ENCODE data around the gene CYBRD1. TPM values are rescaled to one million over a fixed set of nuclear protein-coding genes. Genes with fewer than 3 reads are reported as not detected.

Gene CYBRD1
- total RNA-seq, 1 donor from 2014 or later, result 47.7 TPM

DNA sequence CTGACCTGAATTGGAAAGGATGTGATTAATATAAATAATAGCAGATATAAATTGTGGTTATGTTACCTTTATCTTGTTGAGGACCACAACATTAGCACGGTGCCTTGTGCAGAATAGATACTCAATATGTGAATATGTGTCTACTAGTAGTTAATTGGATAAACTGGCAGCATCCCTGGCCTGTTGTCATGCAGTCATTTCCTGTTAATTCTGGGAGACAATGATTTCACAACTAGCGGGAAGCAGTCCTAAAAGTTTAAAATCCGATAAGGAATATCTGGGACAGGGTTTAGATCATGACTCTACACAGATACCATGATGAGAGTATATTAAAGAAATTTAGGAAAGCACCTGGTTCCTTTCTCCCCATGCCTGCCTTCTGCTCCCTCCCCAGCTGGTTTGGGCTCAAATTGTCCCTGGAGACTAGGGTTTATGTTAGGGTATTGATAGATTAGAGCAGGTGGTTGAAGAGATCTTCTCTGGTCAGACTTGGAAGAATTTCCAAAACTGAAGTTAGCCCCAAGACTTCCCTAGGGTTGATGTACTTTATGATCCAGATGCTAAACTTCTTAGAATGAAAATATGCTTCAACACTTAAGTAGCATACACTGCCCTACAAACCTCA is 32.8 kb downstream of the CYBRD1 start:
- peaks cover 18% of the 10 kb centered on the region for H3K36me3 Mint-ChIP-seq
- no peaks in the 10 kb centered on the region for H3K9me3 Mint-ChIP-seq
- H3K4me1 Mint-ChIP-seq, result peaks cover 4% of the 10 kb centered on the region
- no peak for TF ChIP-seq CTCF (IDR thresholded peaks at IDR 0.05; ENCODE audit: unreplicated experiment)
- DNase-seq (ENCODE audit: low spot score in 2 of 2, unreplicated experiment in 2 of 2), result no peak
- no peaks in the 10 kb centered on the region for H3K27me3 Mint-ChIP-seq (ENCODE audit: low read depth)
- no peak overlapping the region for H3K27ac Mint-ChIP-seq
- no peak overlapping the region for H3K4me3 Mint-ChIP-seq

GRCh38 chr2:171557363-171557762 is 35.1 kb downstream of the CYBRD1 start:
- peaks cover 15% of the 10 kb centered on the region for H3K36me3 Mint-ChIP-seq
- DNase-seq (ENCODE audit: low spot score in 2 of 2, unreplicated experiment in 2 of 2), result no peak
- H3K27ac Mint-ChIP-seq, result no peak overlapping the region
- no peak overlapping the region for H3K4me3 Mint-ChIP-seq
- H3K4me1 Mint-ChIP-seq, result no peaks in the 10 kb centered on the region
- no peaks in the 10 kb centered on the region for H3K9me3 Mint-ChIP-seq
- TF ChIP-seq CTCF (IDR thresholded peaks at IDR 0.05; ENCODE audit: unreplicated experiment), result no peak
- no peaks in the 10 kb centered on the region for H3K27me3 Mint-ChIP-seq (ENCODE audit: low read depth)

GRCh38 chr2:171563301-171563700 is 41.0 kb downstream of the CYBRD1 start:
- Mint-ChIP-seq H3K9me3 (no peaks in the 10 kb centered on the region), H3K36me3 (no peaks in the 10 kb centered on the region), H3K27ac (no peak overlapping the region), H3K4me1 (no peaks in the 10 kb centered on the region), H3K4me3 (no peak overlapping the region), H3K27me3 (ENCODE audit: low read depth) (no peaks in the 10 kb centered on the region)
- DNase-seq (ENCODE audit: low spot score in 2 of 2, unreplicated experiment in 2 of 2), result no peak
- TF ChIP-seq CTCF (IDR thresholded peaks at IDR 0.05; ENCODE audit: unreplicated experiment), result no peak

GRCh38 chr2:171564463-171564862 is 42.2 kb downstream of the CYBRD1 start:
- no peak overlapping the region for H3K27ac Mint-ChIP-seq
- no peaks in the 10 kb centered on the region for H3K9me3 Mint-ChIP-seq
- no peak overlapping the region for H3K4me3 Mint-ChIP-seq
- TF ChIP-seq CTCF (IDR thresholded peaks at IDR 0.05; ENCODE audit: unreplicated experiment), result no peak
- H3K4me1 Mint-ChIP-seq, result no peaks in the 10 kb centered on the region
- H3K36me3 Mint-ChIP-seq, result no peaks in the 10 kb centered on the region
- H3K27me3 Mint-ChIP-seq (ENCODE audit: low read depth), result no peaks in the 10 kb centered on the region
- DNase-seq (ENCODE audit: low spot score in 2 of 2, unreplicated experiment in 2 of 2), result no peak

DNA sequence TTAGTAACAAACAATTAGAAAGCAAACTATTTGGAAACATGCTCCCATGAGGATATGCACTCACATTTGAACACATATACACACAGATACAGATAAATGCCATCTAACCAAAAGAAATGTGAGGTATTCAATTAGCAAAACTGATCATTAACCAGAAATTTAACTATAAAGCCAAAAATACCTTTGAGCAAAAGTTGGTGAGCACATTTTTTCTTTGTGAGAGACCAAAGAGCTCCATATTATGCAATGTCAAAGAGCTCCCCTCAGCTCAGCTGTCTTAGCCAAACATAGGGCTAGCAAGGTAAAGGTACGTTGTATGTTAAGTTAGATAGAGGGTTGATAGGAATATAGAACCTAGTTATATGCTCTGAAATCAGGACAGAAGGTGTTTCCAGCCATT is 43.8 kb downstream of the CYBRD1 start:
- H3K9me3 Mint-ChIP-seq, result no peaks in the 10 kb centered on the region
- DNase-seq (ENCODE audit: low spot score in 2 of 2, unreplicated experiment in 2 of 2), result no peak
- H3K36me3 Mint-ChIP-seq, result no peaks in the 10 kb centered on the region
- H3K4me3 Mint-ChIP-seq, result no peak overlapping the region
- TF ChIP-seq CTCF (IDR thresholded peaks at IDR 0.05; ENCODE audit: unreplicated experiment), result no peak
- H3K27me3 Mint-ChIP-seq (ENCODE audit: low read depth), result peaks cover 6% of the 10 kb centered on the region
- no peak overlapping the region for H3K27ac Mint-ChIP-seq
- H3K4me1 Mint-ChIP-seq, result no peaks in the 10 kb centered on the region

- Mint-ChIP-seq H3K9me3 (no peaks in the 10 kb centered on the region), H3K36me3 (no peaks in the 10 kb centered on the region), H3K4me1 (no peaks in the 10 kb centered on the region), H3K27ac (no peak overlapping the region), H3K4me3 (no peak overlapping the region), H3K27me3 (ENCODE audit: low read depth) (peaks cover 6% of the 10 kb centered on the region)
- TF ChIP-seq CTCF (IDR thresholded peaks at IDR 0.05; ENCODE audit: unreplicated experiment), result no peak
- no peak for DNase-seq (ENCODE audit: low spot score in 2 of 2, unreplicated experiment in 2 of 2)
Observed at GRCh38 chr2:171566753-171567152, 44.5 kb downstream of the CYBRD1 start.
